Measurements from ENCODE around the gene HLA-DMA.

Gene HLA-DMA

DNA sequence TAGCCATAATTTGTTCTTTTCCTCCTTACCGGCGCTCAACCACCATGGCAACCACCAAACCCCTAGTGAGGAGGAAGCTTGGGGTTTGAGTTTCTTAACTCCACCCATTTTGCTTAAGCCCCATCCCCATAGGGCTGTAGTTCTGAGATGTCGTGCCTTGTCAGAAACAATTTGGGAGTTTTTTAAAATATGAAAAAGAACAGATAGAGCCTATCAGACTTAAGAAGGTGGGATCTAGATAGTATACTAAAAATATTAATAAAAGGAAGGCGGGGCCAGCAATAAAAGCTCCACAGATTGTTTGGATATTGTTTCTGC, 21.1 kb upstream of the HLA-DMA start:
- DNase-seq, result no peak

DNA sequence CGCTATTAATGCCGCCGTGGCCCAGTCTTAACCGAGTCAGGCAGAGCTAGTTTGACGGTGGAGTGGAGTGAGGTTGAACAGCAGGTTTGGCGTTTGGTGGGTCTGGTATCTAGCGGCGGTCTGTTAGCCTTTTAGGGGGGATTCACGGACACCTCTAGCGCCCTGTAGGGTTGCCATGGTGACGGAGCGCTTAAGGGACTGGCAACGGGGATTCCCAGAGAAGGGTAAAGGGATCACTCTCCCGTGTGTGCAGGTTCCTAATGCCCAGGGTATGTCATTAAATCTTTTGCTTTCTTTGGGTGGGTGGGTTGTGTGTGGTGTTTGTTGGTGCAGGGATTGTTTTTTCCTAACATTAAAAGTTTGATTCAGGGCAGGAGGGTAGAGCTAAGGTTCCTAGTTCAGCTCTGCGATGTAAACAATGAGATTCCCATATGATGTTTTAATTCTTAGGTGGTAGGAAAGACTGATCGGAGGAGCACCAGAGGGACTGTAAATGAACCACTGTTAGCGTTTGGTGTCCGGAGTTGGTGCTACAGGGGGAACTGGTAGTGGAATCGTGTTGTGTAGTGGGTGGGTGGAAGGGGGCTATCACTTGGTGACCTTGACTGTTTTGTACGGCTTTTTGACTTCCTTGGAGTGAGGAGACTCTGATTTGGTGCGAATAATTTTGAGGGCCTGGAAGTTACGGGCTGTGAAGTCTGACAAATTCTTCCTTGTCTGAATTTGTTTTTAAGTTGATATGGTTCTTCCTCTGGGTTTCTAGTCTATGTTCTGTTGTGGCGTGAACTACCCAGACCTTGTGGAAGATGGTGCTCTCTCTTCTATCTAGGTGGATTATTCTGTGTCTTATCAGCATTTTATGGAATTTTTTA, 20.5 kb upstream of the HLA-DMA start:
- DNase-seq, result no peak

DNA sequence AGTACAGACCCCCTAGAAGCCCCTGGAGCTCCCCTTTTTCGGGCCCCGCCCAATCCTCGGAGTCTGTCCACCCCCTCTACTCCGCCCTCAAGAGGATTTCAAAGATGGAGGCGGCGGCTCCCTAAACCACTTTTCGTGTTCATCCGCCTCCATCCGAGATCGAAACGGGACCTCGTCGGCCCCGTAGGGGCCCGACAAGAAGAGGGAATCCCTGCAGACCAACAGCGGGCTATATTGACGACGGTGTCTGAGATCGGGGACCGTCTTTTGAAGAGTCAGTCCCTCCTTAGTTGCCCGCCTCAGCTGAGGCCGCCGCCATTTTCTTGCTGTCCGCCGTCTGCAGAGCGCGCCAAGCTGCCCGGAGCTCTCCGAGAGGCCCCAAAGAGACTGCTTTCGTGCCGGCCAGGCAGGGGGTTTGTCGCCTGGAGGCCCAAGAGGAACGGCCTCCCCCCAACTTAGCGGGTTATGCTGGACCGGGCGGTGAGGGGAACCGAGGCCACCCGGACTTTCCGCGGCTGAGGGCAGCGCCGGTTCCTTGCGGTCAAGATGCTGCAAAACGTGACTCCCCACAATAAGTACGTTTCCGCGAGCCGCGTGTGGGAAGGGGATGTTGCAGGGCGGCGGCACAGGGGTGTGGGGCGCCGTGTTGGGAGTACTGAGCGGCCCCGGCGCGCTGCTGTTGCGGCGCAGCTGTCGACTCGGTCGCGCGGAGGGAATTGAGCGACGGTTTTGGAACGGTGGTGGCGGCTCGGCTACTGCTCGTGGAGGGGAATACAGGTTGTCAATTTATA, 19.7 kb upstream of the HLA-DMA start:
- no peak for DNase-seq

DNA sequence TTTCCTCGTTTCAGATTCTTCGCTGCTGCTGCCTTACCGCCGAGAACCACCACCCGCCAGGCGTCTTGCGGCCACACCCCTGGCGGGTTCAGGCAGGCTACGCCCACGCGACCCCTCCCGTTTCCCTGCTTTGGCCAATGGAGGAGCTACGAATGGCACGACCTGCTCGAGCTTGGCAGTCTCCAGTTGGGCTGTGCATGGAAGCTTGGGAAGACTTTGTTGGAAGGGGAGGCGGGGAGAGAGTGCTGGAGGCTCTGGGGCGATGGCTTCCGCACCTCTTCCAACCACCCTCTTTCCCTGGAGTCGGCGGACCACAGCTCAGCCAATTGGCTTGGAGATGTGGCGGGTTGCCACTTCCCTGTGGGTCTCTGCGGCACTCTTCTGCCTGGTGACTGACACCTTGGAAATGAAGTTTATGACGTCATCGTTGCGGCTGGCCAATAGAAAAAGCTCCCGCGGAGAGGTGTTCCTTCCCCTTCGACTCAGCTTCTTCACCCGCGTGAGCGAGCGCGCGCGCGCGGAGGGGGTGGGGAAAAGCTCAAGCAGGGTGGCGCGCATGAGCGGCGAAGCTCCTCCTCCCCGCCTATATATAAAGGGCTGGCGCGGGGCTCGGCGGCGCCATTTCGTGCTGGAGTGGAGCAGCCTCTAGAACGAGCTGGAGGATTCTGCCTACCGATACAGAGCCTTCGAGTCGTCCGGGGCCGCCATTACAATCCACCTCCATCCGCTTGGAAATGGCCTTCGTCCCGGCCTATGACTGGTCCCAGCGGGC, 18.9 kb upstream of the HLA-DMA start:
- peak; percentile 97 for DNase-seq

DNA sequence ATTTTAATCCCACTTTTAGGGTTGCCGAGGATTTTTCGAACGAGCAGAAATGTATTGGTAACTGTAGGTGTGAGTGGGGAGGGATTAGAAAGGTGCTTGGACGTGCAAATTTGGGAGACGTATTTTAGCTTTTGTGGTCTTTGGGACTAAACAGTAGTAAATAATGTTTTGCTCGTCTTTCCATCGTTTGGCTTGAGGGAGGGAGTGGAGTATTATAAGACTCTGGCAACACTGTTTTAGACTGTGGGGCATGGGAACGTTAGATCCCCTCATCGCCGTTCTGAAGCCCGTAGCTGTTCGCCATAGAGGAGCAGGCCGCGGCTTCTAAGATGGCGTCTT, 18.3 kb upstream of the HLA-DMA start:
- no peak for DNase-seq

DNA sequence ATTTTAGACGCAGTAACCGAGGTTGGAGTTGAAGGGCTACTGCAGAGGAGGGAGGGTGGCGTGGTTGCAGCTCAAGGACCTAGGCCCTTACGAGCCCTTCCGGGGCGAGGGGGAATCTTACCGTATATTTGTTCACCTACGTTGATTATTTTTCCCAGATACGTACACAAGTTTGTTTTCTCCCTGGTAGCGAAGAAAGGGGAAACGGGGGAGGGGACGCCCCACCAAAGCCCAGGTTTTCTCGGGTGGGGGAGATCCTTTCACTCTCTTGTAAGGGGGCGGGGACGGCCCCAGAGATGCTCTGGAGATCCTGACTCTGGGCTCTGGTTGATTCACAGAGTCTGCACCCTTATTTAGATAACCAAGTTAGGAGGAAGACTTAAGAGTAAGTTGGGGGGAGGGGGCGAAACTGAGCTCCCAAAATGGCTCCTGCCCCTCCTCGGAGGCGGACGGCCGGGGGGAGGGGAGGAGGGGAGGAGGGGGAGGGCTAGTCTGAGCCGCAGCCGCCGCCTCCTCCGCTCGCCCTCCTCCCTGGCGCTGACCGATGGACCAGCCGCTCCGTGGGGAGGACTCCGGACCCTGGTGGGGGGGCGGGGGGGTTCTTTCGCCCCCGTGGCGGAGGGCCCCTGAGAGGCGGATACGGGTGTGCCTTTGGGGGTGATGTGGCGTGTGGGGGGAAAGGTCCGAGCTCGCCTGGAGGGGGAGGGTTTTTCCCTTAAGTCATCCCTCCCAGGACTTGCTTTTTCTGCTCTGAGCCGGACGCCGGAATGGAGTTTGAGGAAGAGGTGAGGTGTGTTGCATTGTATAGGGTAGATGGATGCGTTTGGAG, 17.7 kb upstream of the HLA-DMA start:
- DNase-seq, result no peak

DNA sequence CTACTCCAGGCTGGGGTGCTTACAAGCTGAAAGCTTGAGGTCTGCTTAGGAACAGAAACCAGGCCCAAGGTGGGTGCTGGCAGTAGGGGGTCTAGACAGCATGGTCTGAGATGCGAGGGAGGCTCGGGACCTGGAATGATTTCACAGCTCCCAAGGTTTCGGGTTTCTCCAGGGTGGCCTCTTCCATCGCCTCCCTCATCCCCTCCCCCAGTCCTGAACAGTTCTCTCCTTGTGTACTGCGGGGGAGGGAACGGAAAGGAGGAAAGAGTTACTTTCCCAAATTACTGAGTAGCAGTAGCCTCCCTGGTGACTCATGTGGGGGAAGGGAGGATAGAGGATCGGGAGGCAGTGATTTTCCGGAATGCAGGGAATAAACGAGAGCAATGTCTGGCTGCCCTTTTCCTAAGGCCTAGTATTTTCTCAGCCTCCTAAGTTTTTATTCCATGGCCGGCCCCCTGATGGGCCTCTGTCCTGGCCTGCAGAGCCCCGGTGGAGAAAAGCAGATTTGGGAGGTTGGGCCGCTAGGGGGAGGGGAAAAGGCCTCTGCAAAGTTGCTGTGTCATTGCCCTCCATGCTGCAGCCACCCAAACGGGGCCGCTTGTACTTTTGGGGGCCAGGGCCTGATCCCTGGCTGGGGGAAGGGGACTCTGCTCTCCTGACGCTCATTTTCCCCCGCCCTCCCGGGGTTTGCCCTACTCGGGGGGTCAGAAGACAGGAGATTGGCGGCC, 17.0 kb upstream of the HLA-DMA start:
- no peak for DNase-seq

DNA sequence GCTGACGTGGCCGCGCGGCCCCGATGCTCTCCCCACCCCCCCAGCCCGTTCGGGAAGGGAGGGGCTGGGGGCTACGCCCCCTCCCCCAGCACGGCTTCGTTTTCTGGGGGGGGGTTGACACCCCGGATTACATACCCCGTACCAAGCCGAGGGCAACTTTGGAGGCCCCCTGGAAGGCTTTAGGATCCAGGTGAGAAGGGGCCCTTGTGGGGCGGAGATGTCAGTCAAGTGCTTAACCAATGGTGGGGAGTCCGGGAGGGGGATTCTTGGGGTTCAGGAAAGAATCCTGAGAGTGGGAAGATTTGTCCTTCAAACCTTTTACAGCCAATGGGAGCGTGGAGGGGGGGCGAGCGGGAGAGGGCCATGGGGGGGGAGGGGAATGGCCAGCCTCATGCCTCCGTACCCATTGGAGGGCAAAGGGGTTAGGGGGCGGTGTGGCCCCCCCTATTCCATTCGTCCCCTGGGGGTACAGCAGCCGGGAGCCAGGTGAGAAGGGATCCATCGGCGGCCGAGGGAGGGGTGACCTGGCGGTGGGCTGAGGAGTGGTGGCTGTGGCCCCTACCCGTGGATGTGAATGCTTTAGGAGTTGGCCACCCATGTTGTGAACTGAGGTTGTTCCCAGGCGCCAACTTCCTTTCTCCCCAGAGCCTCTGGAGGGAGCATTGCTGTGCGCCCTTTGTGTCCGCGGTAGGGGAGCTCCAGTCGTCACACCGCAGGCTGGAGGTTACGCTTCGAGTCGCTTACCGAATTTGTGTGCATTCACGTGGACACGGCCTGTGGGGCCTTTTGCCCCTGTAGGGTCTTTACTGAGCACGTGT, 16.2 kb upstream of the HLA-DMA start:
- no peak for DNase-seq

DNA sequence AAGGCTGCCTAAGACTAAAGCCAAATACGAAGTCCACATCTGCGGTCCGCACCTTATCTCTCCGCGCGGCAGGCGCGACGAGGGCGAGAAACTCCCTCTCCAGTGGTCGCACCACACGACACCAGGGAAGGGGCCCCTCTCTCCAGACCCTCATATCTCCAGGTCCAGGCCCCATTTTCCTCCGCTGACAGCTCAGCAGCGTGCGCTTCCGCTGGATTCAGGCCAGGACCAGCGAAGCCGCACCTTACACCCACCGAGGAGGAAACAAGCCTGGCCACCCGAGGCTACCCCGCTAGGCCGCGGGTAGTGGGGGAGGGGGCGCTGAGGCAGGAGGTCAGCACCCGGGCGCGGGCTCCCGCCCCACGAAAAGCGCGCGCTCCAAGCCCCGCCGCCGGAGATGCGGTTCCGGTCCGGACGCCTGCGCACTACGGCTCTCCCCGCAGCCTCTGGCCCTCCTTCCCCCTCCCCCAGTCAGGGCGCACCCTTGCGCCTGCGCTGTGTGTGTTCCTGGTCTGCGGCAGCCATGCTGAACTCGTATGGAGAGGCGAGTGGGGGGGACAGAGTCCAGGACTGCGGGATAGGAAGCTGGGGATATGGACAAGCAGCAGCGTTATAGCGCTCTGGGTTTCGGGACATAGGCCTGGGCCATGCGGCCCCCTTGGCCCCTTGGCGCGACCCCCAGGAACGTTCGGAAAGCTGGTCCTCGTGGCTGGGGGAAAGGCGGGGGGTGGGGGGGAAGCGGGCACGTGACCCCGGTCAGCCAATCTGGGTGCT, 15.4 kb upstream of the HLA-DMA start, which contains the start of gene BRD2:
Gene BRD2 (plus strand): TSS at position 502 of the 774 bp plus-strand sequence. CDS start 4,305 bp downstream, outside the sequence.
- DNase-seq, result peak; percentile 83

DNA sequence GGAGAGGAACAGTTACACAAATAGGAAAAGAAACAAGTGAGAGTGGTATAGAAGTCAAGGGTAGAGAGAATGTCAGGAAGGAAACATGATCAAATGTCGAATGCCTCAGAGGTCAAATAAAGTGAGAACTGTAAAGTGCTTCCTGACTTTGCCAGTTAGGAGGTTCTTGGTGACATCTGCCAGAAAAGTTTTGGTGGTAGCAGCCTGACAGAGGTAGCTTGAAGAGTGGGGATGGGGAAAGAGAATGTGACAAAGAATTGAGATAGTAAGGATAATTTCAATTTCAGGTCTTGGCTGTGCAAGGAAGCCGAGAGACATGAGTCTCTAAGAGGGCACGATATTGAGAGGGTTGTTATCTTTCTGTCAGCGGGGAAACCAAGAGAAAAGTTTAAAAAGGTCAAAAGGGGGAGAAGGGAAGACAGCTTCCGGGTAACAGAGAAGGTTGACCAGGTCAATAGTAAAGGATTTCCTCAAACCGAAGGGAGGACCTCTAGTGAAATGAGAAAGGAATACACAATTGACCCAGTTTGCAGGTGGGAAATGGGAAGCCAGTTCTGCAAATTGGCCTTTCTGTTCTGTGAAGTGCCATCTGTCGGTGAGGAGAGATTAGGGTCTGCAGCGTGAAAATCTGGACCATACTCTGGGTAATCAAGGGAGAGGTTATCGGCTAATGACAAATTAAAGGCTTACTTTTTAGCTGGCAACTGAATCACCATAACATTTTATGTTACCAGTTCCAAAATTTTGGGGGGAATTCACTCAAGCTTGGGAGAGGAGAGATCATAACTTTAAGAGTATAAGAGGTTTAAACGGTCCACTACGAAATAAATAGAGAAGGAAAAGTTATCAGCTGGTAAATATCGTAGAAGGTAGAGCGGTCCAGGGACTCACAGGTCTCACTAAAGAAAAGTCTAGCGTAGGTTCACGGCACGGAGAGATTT, 14.5 kb upstream of the HLA-DMA start:
- DNase-seq, result no peak

DNA sequence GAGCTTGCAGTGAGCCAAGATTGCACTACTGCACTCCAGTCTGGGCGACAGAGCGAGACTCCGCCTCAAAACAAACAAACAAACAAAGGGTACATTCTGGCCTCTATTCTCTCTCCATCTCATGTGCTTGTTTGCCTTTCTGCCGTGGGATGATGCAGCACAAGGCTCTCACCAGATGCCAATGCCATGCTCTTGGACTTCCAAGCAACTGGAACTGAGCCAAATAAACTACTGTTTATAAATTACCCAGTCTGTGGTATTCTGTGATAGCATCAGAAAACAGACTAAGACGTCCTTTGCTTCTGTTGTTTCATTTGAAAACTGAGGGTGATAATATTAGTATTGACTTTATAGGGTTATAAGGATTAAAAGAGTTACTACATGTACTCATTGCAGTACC, 11.9 kb upstream of the HLA-DMA start:
- DNase-seq, result no peak

DNA sequence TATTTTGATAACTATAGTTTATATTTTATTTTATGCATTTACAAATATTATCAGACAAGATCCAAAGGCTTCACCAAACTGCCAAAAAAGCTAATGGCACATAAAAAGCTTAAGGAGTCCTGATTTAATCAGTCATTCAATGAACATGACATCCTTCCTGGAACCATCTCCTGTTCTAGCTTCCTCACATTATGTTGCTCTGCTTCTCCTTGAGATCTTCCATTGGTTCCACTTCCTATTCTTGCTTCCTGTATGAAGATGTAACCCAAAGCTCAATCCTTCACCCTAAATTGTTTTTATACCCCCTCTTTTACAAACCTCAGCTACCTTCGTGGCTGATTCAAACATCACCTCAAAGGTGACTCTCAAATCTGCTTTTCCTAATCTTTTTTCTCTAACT, 11.0 kb upstream of the HLA-DMA start:
- DNase-seq, result no peak

DNA sequence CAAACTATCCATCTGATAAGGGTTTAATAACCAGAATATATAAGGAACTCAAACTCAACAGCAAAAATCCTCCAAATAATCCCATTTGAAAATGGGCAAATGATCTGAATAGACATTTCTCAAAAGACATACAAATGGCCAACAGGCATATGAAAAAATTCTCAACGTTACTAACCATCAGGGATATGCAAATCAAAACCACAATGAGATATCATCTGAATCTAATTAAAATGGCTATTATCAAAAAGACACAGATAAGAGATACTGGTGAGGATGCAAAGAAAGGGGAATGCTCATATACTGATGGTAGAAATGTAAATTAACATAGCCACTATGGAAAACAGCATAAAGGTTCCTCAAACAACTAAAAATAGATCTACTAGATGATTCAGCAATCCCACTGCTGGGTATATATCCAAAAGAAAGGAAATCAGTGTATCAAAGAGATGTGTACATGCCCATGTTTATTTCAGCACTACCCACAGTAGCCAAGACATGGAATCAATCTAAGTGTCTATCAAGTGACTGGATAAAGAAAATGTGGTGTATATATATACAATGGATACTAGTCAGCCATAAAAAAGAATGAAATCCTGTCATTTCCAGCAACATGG, 9.4 kb upstream of the HLA-DMA start:
- no peak for DNase-seq

DNA sequence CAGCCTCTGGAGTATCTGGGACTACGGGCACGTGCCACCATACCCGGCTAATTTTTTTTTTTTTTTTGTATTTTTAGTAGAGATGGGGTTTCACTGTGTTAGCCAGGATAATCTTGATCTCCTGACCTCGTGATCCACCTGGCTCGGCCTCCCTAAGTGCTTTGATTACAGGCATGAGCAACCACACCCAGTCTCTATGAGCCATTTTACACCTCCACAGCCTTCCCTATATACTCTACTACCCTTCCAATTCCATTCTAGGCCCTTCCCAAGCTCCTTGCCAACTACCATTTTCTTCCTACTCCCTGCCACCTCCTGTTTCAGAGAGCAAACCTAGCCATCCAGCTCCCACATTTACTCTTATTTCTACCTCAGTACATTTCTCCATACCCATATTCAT, 7.7 kb upstream of the HLA-DMA start:
- DNase-seq, result no peak

DNA sequence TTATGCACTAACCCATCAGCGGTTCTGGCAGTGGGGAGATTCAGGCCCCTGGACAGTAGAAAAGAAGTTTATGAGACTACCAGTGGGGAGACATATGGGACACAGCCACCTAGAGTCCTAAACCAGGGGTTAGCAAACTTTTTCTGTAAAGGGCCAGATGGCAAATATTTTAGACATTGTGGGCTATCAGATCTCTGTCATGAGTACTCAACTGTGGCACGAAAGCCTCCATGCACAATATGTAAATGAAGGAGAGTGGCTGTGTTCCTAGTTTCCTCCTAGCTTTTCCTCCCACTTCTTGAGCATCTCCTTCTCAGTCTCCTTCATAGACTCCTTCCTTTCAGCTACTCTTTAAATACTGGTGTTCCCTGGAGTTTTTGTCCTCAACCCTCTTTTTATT, 3.3 kb upstream of the HLA-DMA start:
- DNase-seq, result no peak

DNA sequence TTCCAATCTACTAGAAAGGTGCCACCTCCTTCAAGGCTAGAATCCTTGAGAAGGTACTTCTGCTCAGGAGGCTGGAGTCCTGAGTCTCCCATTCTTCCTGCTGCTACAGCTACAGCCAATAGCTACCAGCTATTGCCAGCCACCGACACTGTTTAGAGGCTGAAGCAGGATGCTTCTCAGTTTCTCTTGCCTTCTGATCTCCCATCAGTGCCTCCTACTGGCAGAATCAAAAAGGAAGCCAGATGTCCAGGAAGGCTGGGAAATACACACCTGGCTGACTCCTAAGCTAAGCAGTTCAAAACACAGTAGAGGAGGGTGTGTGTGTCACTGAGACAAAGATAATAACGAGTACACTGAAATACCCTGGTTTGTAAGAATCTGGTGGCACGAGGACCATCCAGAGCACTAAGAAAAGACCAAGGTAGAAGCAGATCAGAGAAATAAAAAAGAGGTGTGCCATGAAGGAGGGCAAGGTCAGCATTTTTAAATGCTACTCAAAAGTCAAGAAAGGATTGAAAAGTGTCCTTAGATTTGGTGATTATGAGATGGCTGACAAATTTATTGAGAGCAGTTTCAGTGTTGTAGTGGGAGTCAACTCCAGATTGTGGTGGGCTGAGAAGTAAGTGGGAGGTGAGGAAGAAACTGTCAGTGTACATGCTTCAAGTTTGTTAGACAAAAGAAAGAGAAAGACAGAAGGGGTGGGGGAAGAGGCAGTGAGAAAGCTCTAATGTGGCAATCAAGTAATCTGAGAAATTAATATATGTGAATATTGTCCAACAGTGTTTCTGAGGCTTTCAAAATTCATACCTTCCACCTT, 2.3 kb upstream of the HLA-DMA start:
- DNase-seq, result no peak

DNA sequence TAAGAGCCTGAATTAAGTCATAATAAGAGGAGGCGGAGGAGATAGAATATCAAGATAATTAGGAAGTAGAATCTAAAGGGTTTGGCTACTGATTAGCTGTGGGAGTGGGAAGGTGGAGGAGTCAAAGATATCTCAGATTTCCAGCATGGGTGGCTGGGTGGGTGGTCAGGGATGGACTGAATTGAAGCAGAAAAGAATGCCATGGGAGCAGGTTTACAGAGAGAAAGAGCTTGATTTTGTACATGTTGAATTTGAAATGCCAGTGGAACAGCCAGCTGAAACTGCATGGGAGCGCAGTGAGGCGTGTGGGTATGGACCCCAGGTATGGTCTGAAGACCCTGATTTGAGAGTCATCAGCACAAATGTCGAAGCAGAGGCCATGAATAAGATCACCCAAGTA, 1.4 kb upstream of the HLA-DMA start:
- no peak for DNase-seq

DNA sequence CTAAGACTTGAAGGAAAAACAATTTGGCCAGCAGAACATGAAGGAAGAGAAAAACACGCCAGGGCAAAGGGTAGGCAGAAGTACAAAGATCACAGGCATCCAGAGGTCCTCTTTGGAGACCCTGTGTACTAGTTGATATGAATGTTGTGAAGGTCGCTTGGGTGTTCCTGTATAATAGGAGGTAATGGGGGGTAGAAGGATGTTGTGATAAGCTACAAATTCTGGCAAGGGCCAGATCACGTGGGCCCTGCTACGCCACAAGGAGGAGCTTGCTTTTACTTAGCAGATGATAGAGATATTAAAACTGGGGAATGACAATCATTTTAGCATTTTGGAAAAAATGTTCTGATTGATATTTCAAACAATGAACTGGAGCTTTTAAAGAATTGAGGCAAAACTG, 878 bp upstream of the HLA-DMA start:
- no peak for DNase-seq
